Fibroblast of pulmonary artery (primary cell): Measurements from ENCODE around the gene TSC22D1.
"Not testable (repeated sequence)": the region's sequence is repeated elsewhere in the genome, so short reads cannot be mapped to it uniquely, and the experiment has no call there.

Experiments
- DNase-seq: peaks from one replicate; pipeline ENCODE4 v3.0.0-alpha.2; 2010; ENCODE audit warnings: low read depth
- H3K4me3 ChIP-seq: replicated peaks from 2 replicates; pipeline ENCODE4 v1.5.1; 2011; ENCODE audit warnings: low read depth, mild to moderate bottlenecking, control low read depth, low read length, moderate library complexity
- CTCF ChIP-seq: IDR thresholded peaks from 2 replicates; pipeline ENCODE4 v1.5.1; 2011; ENCODE audit warnings: mild to moderate bottlenecking, control low read depth, low read length, inconsistent platforms; ENCODE audit errors: missing control alignments

The TSC22D1 gene

DNA sequence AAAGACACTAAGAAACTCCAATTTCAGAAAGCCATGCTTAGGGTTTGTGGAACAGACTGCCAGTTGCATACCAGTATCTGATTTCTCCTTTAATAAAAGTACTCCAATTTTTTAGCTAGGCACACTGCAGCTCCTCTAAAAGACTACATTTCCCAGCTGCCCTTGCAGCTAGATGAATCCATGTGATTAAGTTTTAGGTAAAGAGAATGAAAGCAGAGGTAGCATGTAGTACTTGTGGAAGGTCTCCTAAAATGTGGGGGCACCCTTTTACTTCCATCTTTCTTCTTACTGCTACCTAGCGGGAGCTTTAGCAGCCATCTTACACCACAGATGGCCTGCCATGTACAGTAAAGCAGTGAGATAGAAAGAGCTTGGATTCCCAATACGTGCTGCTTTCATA, 33.0 kb upstream of the TSC22D1 start:
- DNase-seq, result no peak
- no peak overlapping the region for H3K4me3 ChIP-seq
- no peak for TF ChIP-seq CTCF

DNA sequence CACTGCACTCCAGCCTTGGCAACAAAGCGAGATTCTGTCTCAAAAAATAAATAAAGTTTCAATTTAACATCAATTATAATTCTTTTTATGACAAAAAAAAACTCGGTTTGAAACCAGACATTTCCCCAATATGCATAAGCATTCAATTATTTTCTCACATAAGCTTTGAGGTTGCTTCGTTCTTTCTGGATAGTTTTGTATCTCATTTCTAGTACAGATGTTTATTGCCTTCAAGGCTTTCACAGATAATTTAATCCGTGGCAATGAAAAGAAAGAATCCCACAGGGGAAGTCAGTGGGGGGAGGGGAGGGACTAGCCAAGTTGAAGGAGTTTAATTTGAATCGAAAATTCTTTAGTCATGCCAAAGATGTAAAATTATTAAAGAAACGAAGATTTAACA, 29.6 kb upstream of the TSC22D1 start:
- TF ChIP-seq CTCF, result no peak
- H3K4me3 ChIP-seq, result no peak overlapping the region
- no peak for DNase-seq

GRCh38 chr13:44605275-44605674, 29.1 kb upstream of the TSC22D1 start:
- peak; percentile 16 for DNase-seq
- TF ChIP-seq CTCF, result no peak
- H3K4me3 ChIP-seq, result no peak overlapping the region

DNA sequence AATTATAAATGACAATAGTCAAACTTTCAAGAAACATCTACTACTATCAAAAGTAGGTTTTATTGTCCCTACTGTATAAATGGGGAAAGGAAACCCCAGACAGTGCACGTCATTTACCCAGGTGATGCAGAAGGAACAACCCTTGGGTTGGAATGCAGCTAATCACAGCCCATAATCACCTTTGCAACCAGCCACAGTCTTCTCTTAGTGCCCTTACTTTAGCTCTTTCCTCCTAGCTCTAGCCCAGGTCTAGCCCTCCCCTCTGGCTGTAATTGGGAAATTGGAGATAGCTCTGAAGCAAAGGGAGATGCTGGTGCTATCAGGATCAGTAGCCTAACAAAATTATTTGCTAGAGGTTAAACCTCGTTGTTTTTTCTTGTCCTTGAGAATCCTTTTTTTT, 25.5 kb upstream of the TSC22D1 start:
- DNase-seq, result no peak
- H3K4me3 ChIP-seq, result no peak overlapping the region
- TF ChIP-seq CTCF, result no peak

GRCh38 chr13:44593861-44594592, 17.9 kb upstream of the TSC22D1 start:
- H3K4me3 ChIP-seq, DNase-seq: not testable (repeated sequence)

DNA sequence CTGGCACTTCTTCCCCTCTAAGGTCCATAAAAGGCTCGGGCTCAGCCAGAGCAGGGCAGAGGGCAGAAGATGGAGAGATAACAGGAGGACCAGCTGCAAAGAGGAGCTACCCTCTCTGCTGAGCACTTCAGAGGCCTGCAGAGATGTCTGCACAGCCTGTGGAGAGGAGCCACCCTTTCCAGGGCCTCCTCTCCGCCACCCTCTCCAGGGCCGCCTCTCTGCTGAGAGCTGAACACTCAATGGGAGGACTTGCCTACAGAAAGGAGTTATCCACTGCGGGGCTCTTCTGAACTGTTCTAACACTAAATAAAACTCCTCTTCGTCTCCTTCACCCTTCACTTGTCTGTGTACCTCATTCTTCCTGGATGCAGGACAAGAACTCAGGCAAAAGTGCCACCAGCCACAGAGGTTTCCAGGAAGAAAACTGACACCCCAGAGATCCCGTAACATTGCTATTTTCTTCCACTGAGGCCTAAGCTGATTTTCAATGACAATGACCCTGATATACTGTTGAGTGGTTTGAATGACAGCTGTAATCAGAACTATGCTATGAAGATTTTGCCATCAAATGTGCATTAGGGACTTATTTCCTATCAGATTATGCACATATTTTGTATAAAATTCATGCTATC, 16.2 kb upstream of the TSC22D1 start:
- H3K4me3 ChIP-seq, result no peak overlapping the region
- no peak for TF ChIP-seq CTCF
- DNase-seq, result no peak

DNA sequence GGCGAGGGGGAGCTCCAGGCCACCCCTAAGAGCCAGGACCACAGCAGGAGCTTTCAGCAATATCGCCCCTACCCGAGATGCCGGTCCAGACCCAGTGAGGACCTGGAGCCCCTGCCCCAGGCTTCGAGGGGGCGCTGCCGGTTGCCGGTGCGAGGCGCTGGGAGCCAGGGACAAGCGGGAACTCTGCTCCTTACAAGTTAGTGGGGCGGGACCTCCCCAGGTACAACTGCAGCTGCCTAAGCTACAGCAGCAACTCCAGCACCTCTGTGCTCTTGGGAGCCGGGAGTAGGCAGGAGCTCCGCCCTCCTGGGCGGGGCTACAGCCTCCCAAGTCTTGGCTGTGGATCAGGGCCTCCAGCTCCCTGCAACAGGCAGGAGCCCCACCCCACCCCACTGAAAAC, 15.2 kb upstream of the TSC22D1 start:
- no peak overlapping the region for H3K4me3 ChIP-seq
- no peak for TF ChIP-seq CTCF
- DNase-seq, result no peak
